ENCODE data around the gene TFR2.

DNA sequence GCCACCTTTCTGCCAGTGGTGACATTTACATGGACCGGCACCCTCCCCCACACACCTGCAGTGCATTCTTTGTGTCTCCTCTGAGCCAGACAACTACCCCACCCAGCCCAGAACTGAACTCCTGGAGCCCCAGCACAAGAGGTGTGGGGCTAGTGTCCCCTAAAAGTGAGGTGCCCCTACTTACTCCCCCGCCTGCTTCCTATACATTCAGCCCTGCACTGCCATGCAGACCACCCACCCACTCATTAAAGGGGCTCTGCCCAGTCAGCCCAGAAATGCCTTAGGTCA, 69.6 kb downstream of the TFR2 start:
- TF ChIP-seq, protein P1, sequence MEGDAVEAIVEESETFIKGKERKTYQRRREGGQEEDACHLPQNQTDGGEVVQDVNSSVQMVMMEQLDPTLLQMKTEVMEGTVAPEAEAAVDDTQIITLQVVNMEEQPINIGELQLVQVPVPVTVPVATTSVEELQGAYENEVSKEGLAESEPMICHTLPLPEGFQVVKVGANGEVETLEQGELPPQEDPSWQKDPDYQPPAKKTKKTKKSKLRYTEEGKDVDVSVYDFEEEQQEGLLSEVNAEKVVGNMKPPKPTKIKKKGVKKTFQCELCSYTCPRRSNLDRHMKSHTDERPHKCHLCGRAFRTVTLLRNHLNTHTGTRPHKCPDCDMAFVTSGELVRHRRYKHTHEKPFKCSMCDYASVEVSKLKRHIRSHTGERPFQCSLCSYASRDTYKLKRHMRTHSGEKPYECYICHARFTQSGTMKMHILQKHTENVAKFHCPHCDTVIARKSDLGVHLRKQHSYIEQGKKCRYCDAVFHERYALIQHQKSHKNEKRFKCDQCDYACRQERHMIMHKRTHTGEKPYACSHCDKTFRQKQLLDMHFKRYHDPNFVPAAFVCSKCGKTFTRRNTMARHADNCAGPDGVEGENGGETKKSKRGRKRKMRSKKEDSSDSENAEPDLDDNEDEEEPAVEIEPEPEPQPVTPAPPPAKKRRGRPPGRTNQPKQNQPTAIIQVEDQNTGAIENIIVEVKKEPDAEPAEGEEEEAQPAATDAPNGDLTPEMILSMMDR (IDR thresholded peaks at IDR 0.05; ENCODE audit: extremely low read depth in 1 of 2, insufficient read depth in 1 of 2, low read depth in 1 of 2, low read length in 2 of 2): no peak
- no peak for TF ChIP-seq POLR2AphosphoS5 (IDR thresholded peaks at IDR 0.05; ENCODE audit: insufficient read depth, low read depth, low read length)
- TF ChIP-seq EZH2 (IDR thresholded peaks at IDR 0.05; ENCODE audit: borderline replicate concordance, low read depth, low read length, severe bottlenecking): no peak
- TF ChIP-seq POLR2A (IDR thresholded peaks at IDR 0.05; ENCODE audit: low read depth, low read length): no peak
- TF ChIP-seq MYC (IDR thresholded peaks at IDR 0.05; ENCODE audit: low read depth, low read length): no peak
- no peak for TF ChIP-seq FOS (IDR thresholded peaks at IDR 0.05; ENCODE audit: borderline replicate concordance, insufficient read depth, low read length)
- TF ChIP-seq, protein P2, sequence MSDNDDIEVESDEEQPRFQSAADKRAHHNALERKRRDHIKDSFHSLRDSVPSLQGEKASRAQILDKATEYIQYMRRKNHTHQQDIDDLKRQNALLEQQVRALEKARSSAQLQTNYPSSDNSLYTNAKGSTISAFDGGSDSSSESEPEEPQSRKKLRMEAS (IDR thresholded peaks at IDR 0.05; ENCODE audit: insufficient read depth, insufficient read length): no peak
- no peak for TF ChIP-seq GATA2 (IDR thresholded peaks at IDR 0.05; ENCODE audit: insufficient read depth, insufficient read length, low read depth, low read length)
